A549 (cell line): ENCODE measurements around the gene GSE1. TPM values are rescaled to one million over a fixed set of nuclear protein-coding genes. Genes with fewer than 3 reads are reported as not detected.

Experiments
- ATAC-seq, 2 experiments: fragments of 200-7000 bp in 1 of 2; fragments of >200 bp in 1 of 2; cut with Nextera tagmentation in 1 of 2; cut with Tn5 transposase in 1 of 2; 3 replicates each; pipeline versions ENCODE4 v1.8.0 to v1.9.1; 2018 to 2020; ENCODE audit warnings: mild to moderate bottlenecking in 1 of 2, moderate library complexity in 1 of 2
- CTCF ChIA-PET: fragments of 300-600 bp; sonication (Branson Sonifier 250); formaldehyde crosslinking; extraction: SDS; loops from one replicate; lab custom pipeline; 2021; ENCODE audit warnings: antibody characterized with exemption, inconsistent platforms; lab: Yijun Ruan, JAX
- POLR2A ChIA-PET: fragments of 350-600 bp; formaldehyde crosslinking; extraction: SDS; loops from one replicate; lab custom pipeline; 2021; ENCODE audit warnings: antibody characterized with exemption, inconsistent platforms; lab: Yijun Ruan, JAX
- DNase-seq, 2 experiments: peaks; one replicate each; pipeline versions ENCODE4 v3.0.0 to v3.0.0-alpha.2; 2011 to 2016; ENCODE audit warnings: low read depth in 1 of 2, low spot score in 1 of 2
- FAIRE-seq: peaks from 2 replicates; lab custom pipeline; 2011; peaks lifted over from hg19 to GRCh38; lab: Jason Lieb, UNC
- H3K27ac ChIP-seq, 2 experiments: fragments of >200 bp; sonication (Bioruptor Twin); formaldehyde crosslinking; 3 replicates each; pipeline ENCODE4 v1.5.1; 2016 to 2017
- H3K4me1 ChIP-seq: fragments of >200 bp; sonication (Bioruptor Twin); formaldehyde crosslinking; 3 replicates; pipeline ENCODE4 v1.6.1; 2016
- H3K4me2 ChIP-seq: fragments of >200 bp; sonication (Bioruptor Twin); formaldehyde crosslinking; 3 replicates; pipeline ENCODE4 v1.6.1; 2016
- H3K4me3 ChIP-seq: fragments of >200 bp; sonication (Bioruptor Twin); formaldehyde crosslinking; 3 replicates; pipeline ENCODE4 v1.5.1; 2016
- H3K9me3 ChIP-seq: fragments of >200 bp; sonication (Bioruptor Twin); formaldehyde crosslinking; 3 replicates; pipeline ENCODE4 v1.6.1; 2016
- CBX2 ChIP-seq: fragments of 200-600 bp; sonication (generic); IDR thresholded peaks from 2 replicates; pipeline ENCODE4 v1.6.1; 2016; ENCODE audit warnings: low read depth, mild to moderate bottlenecking, borderline replicate concordance
- CEBPB ChIP-seq, 2 experiments: fragments of >200 bp in 1 of 2; sonication (Bioruptor Twin) in 1 of 2; formaldehyde crosslinking in 1 of 2; IDR thresholded peaks; 2 replicates each; pipeline ENCODE4 v1.6.1; 2012 to 2016
- CTCF ChIP-seq: fragments of >200 bp; sonication (Bioruptor Twin); formaldehyde crosslinking; IDR thresholded peaks from 3 replicates; pipeline ENCODE4 v1.5.1; 2016
- EHF ChIP-seq: fragments of 250-450 bp; sonication (Bioruptor Pico); IDR thresholded peaks from 2 replicates; pipeline ENCODE4 v1.5.0; 2020; ENCODE audit warnings: mild to moderate bottlenecking
- ELK1 ChIP-seq: fragments of 150-350 bp; IDR thresholded peaks from 2 replicates; pipeline ENCODE4 v1.6.1; 2014; ENCODE audit warnings: low read depth, mild to moderate bottlenecking, low read length
- ESRRA ChIP-seq: fragments of 150-350 bp; IDR thresholded peaks from 2 replicates; pipeline ENCODE4 v1.6.1; 2014; ENCODE audit warnings: mild to moderate bottlenecking, low read length, borderline replicate concordance
- FOSL2 ChIP-seq, 2 experiments: fragments of 450-650 bp in 1 of 2; fragments of >200 bp in 1 of 2; sonication (Bioruptor Twin) in 1 of 2; formaldehyde crosslinking; IDR thresholded peaks; 2 replicates each; pipeline versions ENCODE4 v1.5.0 to v1.6.1; 2016 to 2020; ENCODE audit warnings: mild to moderate bottlenecking in 1 of 2, moderate library complexity in 1 of 2
- HEYL ChIP-seq: fragments of 250-450 bp; sonication (Bioruptor Pico); IDR thresholded peaks from 2 replicates; pipeline ENCODE4 v1.8.0; 2021; ENCODE audit warnings: mild to moderate bottlenecking, moderate library complexity
- HOXB13 ChIP-seq: fragments of 250-450 bp; sonication (Bioruptor Pico); IDR thresholded peaks from 2 replicates; pipeline ENCODE4 v1.5.0; 2020; ENCODE audit warnings: low read depth, mild to moderate bottlenecking, moderate library complexity
- JUN ChIP-seq, 2 experiments: fragments of >200 bp; sonication (Bioruptor Twin); formaldehyde crosslinking; IDR thresholded peaks; 2 replicates in 1 of 2; 3 replicates in 1 of 2; pipeline ENCODE4 v1.6.1; 2016 to 2017
- MAFK ChIP-seq: fragments of 450-650 bp; IDR thresholded peaks from 2 replicates; pipeline ENCODE4 v1.6.1; 2014; ENCODE audit not compliant: partially characterized antibody
- MAZ ChIP-seq: fragments of 150-350 bp; IDR thresholded peaks from 2 replicates; pipeline ENCODE4 v1.6.1; 2014; ENCODE audit warnings: antibody characterized with exemption, low read depth, low read length, borderline replicate concordance
- NFE2L2 ChIP-seq: fragments of 150-350 bp; conservative IDR thresholded peaks from 2 replicates; pipeline ENCODE4 v1.6.1; 2014; ENCODE audit warnings: low read length
- PBX3 ChIP-seq: IDR thresholded peaks from 2 replicates; pipeline ENCODE4 v1.6.1; 2012
- PHF8 ChIP-seq: fragments of 200-600 bp; sonication (generic); IDR thresholded peaks from 2 replicates; pipeline ENCODE4 v1.6.1; 2016; ENCODE audit warnings: low read depth, mild to moderate bottlenecking, antibody characterized with exemption, moderate library complexity, borderline replicate concordance
- POLR2A ChIP-seq: IDR thresholded peaks from 2 replicates; pipeline ENCODE4 v1.6.1; 2012; ENCODE audit warnings: mild to moderate bottlenecking, low read length
- POLR2AphosphoS2 ChIP-seq: conservative IDR thresholded peaks from 2 replicates; pipeline ENCODE4 v1.6.1; 2012; ENCODE audit warnings: low read length, improper control_type of control experiment, inconsistent platforms
- RARB ChIP-seq: fragments of 250-450 bp; sonication (Bioruptor Pico); IDR thresholded peaks from 2 replicates; pipeline ENCODE4 v1.8.0; 2021; ENCODE audit warnings: mild to moderate bottlenecking, moderate library complexity
- RCOR1 ChIP-seq: fragments of 150-350 bp; IDR thresholded peaks from 2 replicates; pipeline ENCODE4 v1.6.1; 2014; ENCODE audit warnings: antibody characterized with exemption, low read length, low read depth
- RFX5 ChIP-seq: fragments of 450-650 bp; IDR thresholded peaks from 2 replicates; pipeline ENCODE4 v1.7.1; 2014; ENCODE audit warnings: antibody characterized with exemption, mild to moderate bottlenecking, moderate library complexity
- SMC3 ChIP-seq: fragments of >200 bp; sonication (Bioruptor Twin); formaldehyde crosslinking; IDR thresholded peaks from 3 replicates; pipeline ENCODE4 v1.6.1; 2018; ENCODE audit warnings: inconsistent platforms
- USF2 ChIP-seq: fragments of 450-650 bp; IDR thresholded peaks from 2 replicates; pipeline ENCODE4 v1.6.1; 2014; ENCODE audit warnings: antibody characterized with exemption
- ZNF302 ChIP-seq: fragments of 250-450 bp; sonication (Bioruptor Pico); IDR thresholded peaks from 2 replicates; pipeline ENCODE4 v1.9.0; 2021; ENCODE audit warnings: inconsistent platforms, mild to moderate bottlenecking, moderate library complexity
- WGBS: methylation state at CpG from one replicate; pipeline ENCODE4 v1.1.6; 2017; ENCODE audit errors: missing lambda C conversion rate; 5-methylcytosine and 5-hydroxymethylcytosine counted together
- polyA plus RNA-seq, 4 experiments: library from polyadenylated mRNA; depleted of rRNA in 3 of 4; stranded (reverse); fragments of >200 nt; fragmentation: RNase III in 1 of 4; extraction: RNeasy Plus Mini Kit Qiagen cat#74134 plus additional on column Dnase treatment in 1 of 4; gene quantifications; 2 replicates in 3 of 4; 3 replicates in 1 of 4; pipeline ENCODE4 v1.2.3, GENCODE V29; 2011 to 2017

Gene GSE1
- polyA plus RNA-seq, 2 of the 4 experiments (the other 2 are of a cell fraction), result 20.7 to 24.3 TPM

GRCh38 chr16:85638695-85639409 is 25.7 kb downstream of the GSE1 start:
- no peak for ATAC-seq
- Histone ChIP-seq H3K27ac (no peak overlapping the region), H3K4me1 (peaks cover 12% of the 10 kb centered on the region; the same call in 2 of the 3 replicates), H3K9me3 (no peaks in the 10 kb centered on the region), H3K4me3 (no peak overlapping the region), H3K4me2 (no peak overlapping the region)
- DNase-seq, result no peak
- TF ChIP-seq USF2 (no peak), FOSL2 (IDR thresholded peaks at IDR 0.05) (no peak), FOSL2 (CRISPR knock-in tag; IDR thresholded peaks at IDR 0.05) (no peak), PBX3 (no peak), CEBPB (IDR thresholded peaks at IDR 0.05) (no peak), RFX5 (no peak)
- ChIA-PET CTCF (interaction anchor here (6.9 kb wide), 1 partner anchor 22 kb away, joined by 50 read pairs; no protein-coding TSS in a partner anchor), POLR2A (no interaction called here)
- WGBS, result 92% methylated on average over 16 of the region's 26 CpGs
- FAIRE-seq, result no peak

- 90% methylated on average over 17 of the region's 35 CpGs for WGBS
- peaks cover 12% of the 10 kb centered on the region; the same call in 2 of the 3 replicates for H3K4me1 ChIP-seq
- FAIRE-seq (no peak), ATAC-seq (no peak), DNase-seq (no peak)
- no peaks in the 10 kb centered on the region for H3K9me3 ChIP-seq
- H3K4me2 ChIP-seq, result no peak overlapping the region
- CTCF ChIA-PET, result interaction anchor here (1.8 to 6.9 kb wide), 2 partner anchors 8 to 23 kb away, joined by 7 to 50 read pairs; no protein-coding TSS in a partner anchor
- POLR2A ChIA-PET, result no interaction called here
- no peak for TF ChIP-seq ESRRA
- no peak for TF ChIP-seq EHF (CRISPR knock-in tag)
- TF ChIP-seq RCOR1, result no peak
- no peak for TF ChIP-seq JUN (IDR thresholded peaks at IDR 0.05)
- no peak for TF ChIP-seq HEYL (CRISPR knock-in tag)
- TF ChIP-seq PHF8, result no peak
- no peak for TF ChIP-seq HOXB13 (CRISPR knock-in tag)
- no peak for TF ChIP-seq CBX2
- no peak for TF ChIP-seq ELK1
- no peak for TF ChIP-seq SMC3
- TF ChIP-seq ZNF302 (CRISPR knock-in tag), result no peak
- no peak for TF ChIP-seq MAZ
- no peak for TF ChIP-seq MAFK
- TF ChIP-seq POLR2A, result no peak
- TF ChIP-seq PBX3, result no peak
- no peak for TF ChIP-seq POLR2AphosphoS2
- no peak for TF ChIP-seq CTCF
- no peak for TF ChIP-seq NFE2L2
- TF ChIP-seq RARB (CRISPR knock-in tag), result no peak
- TF ChIP-seq, all 56 proteins: peak for 0
- Histone ChIP-seq H3K4me3 (no peak overlapping the region), H3K27ac (no peak overlapping the region)
These were observed 26.6 kb downstream of the GSE1 start for GRCh38 chr16:85639529-85640253.
